Uterus (tissue), 2 donors: ENCODE results near the gene PDYN.

Experiments
- CTCF ChIP-seq, 4 experiments: fragments of 200-600 bp in 2 of 4; fragments of 450-650 bp in 2 of 4; sonication (generic) in 2 of 4; IDR thresholded peaks; one replicate each; pipeline ENCODE4 v1.5.1; 2016 to 2019; ENCODE audit warnings: antibody characterized with exemption in 4 of 4, mild to moderate bottlenecking in 2 of 4, moderate library complexity in 1 of 4
- POLR2A ChIP-seq, 2 donors: fragments of 450-650 bp; IDR thresholded peaks; one replicate each; pipeline ENCODE4 v1.6.1; 2016; ENCODE audit warnings: antibody characterized with exemption in 2 of 2, mild to moderate bottlenecking in 1 of 2, moderate library complexity in 1 of 2

- TF ChIP-seq CTCF (IDR thresholded peaks at IDR 0.05) (no peak), POLR2A (IDR thresholded peaks at IDR 0.05) (no peak)
Observed at GRCh38 chr20:1950836-1951235, 43.0 kb downstream of the PDYN start.
